Measurements from ENCODE around the gene ANKRD37. TPM values are rescaled to one million over a fixed set of nuclear protein-coding genes. Genes with fewer than 3 reads are reported as not detected.

The ANKRD37 gene
- total RNA-seq, 1 experiment from 2014 or later: 5.5 TPM

- CTCF ChIA-PET: interaction anchor here (0.6 to 3.9 kb wide), 9 partner anchors 12 to 1078 kb away, joined by 3 to 24 read pairs (median 3); no protein-coding TSS in a partner anchor
- no peak for TF ChIP-seq CTCF (IDR thresholded peaks at IDR 0.05; ENCODE audit: unreplicated experiment)
- intact Hi-C loops (cut with micrococcal nuclease): no loop called here
- H3K27me3 Mint-ChIP-seq (ENCODE audit: insufficient read depth, unreplicated experiment): no peaks in the 10 kb centered on the region
- peaks cover 28% of the 10 kb centered on the region for H3K4me1 Mint-ChIP-seq (ENCODE audit: insufficient read depth, unreplicated experiment)
- peak overlapping the region; percentile 100 for H3K27ac Mint-ChIP-seq (ENCODE audit: low read depth, unreplicated experiment)
- H3K4me3 Mint-ChIP-seq (ENCODE audit: unreplicated experiment): peak overlapping the region; percentile 84
- POLR2A ChIA-PET: interaction anchor here (0.6 to 4.7 kb wide), 24 partner anchors 9 to 682 kb away, joined by 3 to 81 read pairs (median 4); partner anchors contain the start of genes ANKRD37, LRP2BP and SNX25
- peaks cover 16% of the 10 kb centered on the region for H3K36me3 Mint-ChIP-seq (ENCODE audit: insufficient read depth, unreplicated experiment)
- DNase-seq (ENCODE audit: unreplicated experiment): peak; percentile 3
- no peaks in the 10 kb centered on the region for H3K9me3 Mint-ChIP-seq (ENCODE audit: unreplicated experiment)
- BruUV-seq (replicated peaks): TSS peak; percentile 41
These were observed 28.4 kb downstream of the ANKRD37 start for GRCh38 chr4:185424905-185425646.

GRCh38 chr4:185425647-185426352 lies 29.2 kb downstream of the ANKRD37 start, which contains the start of gene UFSP2:
TSS of gene UFSP2 (minus strand) at chr4:185425964. CDS start at chr4:185425868, 96 bp downstream.
- peaks cover 28% of the 10 kb centered on the region for H3K4me1 Mint-ChIP-seq (ENCODE audit: insufficient read depth, unreplicated experiment)
- POLR2A ChIA-PET: interaction anchor here (0.6 to 4.7 kb wide), 26 partner anchors 8 to 960 kb away, joined by 3 to 81 read pairs (median 4); partner anchors contain the start of genes ANKRD37, LRP2BP and SNX25
- H3K9me3 Mint-ChIP-seq (ENCODE audit: unreplicated experiment): no peaks in the 10 kb centered on the region
- no peaks in the 10 kb centered on the region for H3K27me3 Mint-ChIP-seq (ENCODE audit: insufficient read depth, unreplicated experiment)
- no TSS peak for BruUV-seq (replicated peaks)
- intact Hi-C loops (cut with micrococcal nuclease): loop anchor here (1.0 kb wide), 1 partner anchor 172 kb away; no protein-coding TSS in a partner anchor
- no peak for TF ChIP-seq CTCF (IDR thresholded peaks at IDR 0.05; ENCODE audit: unreplicated experiment)
- H3K27ac Mint-ChIP-seq (ENCODE audit: low read depth, unreplicated experiment): peak within 1 kb of the TSS; percentile 100
- DNase-seq (ENCODE audit: unreplicated experiment): peak; percentile 89
- CTCF ChIA-PET: interaction anchor here (0.6 to 3.9 kb wide), 10 partner anchors 11 to 1079 kb away, joined by 3 to 24 read pairs (median 3); no protein-coding TSS in a partner anchor
- H3K4me3 Mint-ChIP-seq (ENCODE audit: unreplicated experiment): peak within 1 kb of the TSS; percentile 84
- H3K36me3 Mint-ChIP-seq (ENCODE audit: insufficient read depth, unreplicated experiment): peaks cover 16% of the 10 kb centered on the region

- ChIA-PET POLR2A (interaction anchor here (0.6 to 4.7 kb wide), 5 partner anchors 16 to 217 kb away, joined by 3 to 81 read pairs (median 3); partner anchors contain the start of genes ANKRD37, LRP2BP and SNX25), CTCF (interaction anchor here (0.6 to 3.9 kb wide), 6 partner anchors 18 to 382 kb away, joined by 3 to 24 read pairs (median 3); no protein-coding TSS in a partner anchor)
- Mint-ChIP-seq H3K27ac (ENCODE audit: low read depth, unreplicated experiment) (no peak overlapping the region), H3K4me1 (ENCODE audit: insufficient read depth, unreplicated experiment) (peaks cover 18% of the 10 kb centered on the region), H3K9me3 (ENCODE audit: unreplicated experiment) (no peaks in the 10 kb centered on the region), H3K4me3 (ENCODE audit: unreplicated experiment) (no peak overlapping the region), H3K27me3 (ENCODE audit: insufficient read depth, unreplicated experiment) (no peaks in the 10 kb centered on the region), H3K36me3 (ENCODE audit: insufficient read depth, unreplicated experiment) (peaks cover 12% of the 10 kb centered on the region)
- BruUV-seq (replicated peaks): no TSS peak
- no peak for TF ChIP-seq CTCF (IDR thresholded peaks at IDR 0.05; ENCODE audit: unreplicated experiment)
- no peak for DNase-seq (ENCODE audit: unreplicated experiment)
- intact Hi-C loops (cut with micrococcal nuclease): loop anchor here (1.0 kb wide), 1 partner anchor 170 kb away; no protein-coding TSS in a partner anchor
These were observed 30.5 kb downstream of the ANKRD37 start for GRCh38 chr4:185426960-185427688.
